HG03097 (cell line): Measurements from ENCODE around the gene ETV3L.
A peak's percentile ranks its signal among the peaks of the same experiment; 100 is the strongest.

ENCODE experiments used
- ATAC-seq: cut with Tn5 transposase; IDR thresholded peaks from one replicate; pipeline ENCODE4 v1.9.1; 2021; ENCODE audit not compliant: unreplicated experiment, low FRiP score

Gene ETV3L

DNA sequence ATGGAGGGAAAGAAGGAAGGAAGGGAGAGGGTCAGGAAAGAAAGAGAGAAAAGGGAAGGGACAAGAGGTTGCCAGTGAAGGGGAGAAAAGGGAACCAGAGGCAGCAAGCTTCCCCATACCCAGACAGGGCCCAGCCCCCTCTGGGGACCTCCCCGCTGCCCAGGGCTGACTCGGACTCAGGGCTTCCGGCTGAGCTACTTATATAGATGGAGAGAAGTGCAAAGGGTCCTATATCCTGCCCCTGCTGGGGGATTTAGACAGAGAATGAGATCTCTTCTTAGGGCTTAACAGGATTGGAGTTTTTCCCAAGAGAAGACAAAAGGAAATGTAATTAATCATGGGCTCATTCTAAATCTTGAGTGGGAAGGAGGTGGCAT is at the start of gene ETV3L:
Gene ETV3L, minus strand, starts transcription at position 176 of the 377 bp plus-strand sequence. CDS start 285 bp downstream, outside the sequence.
- no peak for ATAC-seq

- no peak for ATAC-seq
Observed at GRCh38 chr1:157147906-157148700, 48.5 kb upstream of the ETV3L start.

DNA sequence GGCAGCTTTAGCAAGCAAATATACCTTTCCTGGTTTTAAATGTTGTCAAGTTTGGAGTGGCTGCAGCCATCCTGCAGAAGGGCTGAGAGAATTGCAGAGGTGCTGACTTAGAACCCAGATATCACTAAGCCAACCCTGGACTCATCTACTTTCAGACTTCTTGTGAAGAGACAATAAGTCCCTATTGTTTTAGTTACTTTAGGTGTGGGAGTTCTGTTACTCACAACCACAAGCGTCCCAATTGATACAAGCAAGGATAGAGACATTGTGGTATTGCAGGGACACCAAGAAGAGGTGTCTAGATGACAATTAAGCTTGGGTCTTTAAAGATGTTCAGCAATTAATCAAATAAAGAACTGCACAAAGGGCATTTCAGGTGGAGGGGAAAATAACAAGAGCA is 47.4 kb upstream of the ETV3L start:
- ATAC-seq: no peak

DNA sequence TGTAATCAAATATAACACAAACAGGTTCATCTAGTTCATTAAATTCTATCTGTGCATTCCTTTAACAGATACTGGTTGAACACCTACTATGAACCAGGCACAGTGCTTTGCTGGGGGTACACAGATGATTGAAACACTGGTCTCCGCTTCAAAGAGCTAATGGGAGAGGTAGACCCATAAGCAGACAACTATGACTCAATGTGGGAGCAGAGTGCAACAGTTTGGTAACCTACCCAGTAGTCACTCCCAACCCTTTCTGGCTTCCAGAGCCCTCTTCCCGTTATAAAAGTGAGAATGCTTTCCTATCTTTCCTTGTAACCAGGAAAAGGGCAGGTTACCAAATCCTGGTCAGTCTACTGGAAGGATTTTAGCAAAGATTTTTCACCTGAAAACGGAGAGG is 46.6 kb upstream of the ETV3L start:
- no peak for ATAC-seq

DNA sequence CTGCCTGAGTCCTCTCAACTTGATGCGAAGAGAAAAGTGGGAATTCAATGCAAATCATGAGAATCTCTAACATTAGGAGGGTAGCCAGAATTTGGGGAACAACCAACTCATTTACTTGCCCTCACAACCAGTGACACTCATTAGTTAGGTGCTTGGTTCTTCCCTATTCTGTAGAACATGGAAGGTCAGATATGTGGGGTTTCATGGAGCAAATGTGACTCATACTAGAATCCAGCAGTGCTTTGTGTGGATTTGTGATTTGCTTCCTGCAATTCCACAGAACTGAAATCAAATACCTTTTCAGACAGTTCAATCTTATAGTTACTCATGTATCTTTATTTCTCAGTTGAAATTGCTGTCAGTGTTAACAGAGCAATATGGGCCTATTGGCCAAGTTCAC is 45.5 kb upstream of the ETV3L start:
- no peak for ATAC-seq

DNA sequence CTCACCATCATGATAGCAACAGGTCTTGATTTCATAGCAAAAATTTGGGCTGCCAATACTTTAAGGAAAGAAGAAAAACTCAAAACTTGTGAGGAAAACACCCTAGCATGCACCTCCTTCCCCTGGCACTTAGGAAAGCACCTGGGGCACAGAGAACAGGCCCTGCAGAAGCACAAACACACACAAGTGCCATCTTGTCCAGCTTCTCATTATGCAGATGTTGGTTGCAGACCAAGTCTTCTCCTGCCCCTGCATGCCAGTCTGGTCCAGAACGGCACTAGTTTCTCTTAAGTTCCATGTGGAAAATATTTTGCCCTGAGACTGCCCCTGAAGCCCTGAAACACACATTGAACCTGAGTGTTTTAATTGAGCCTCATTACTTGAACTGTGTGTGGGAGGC is 44.9 kb upstream of the ETV3L start:
- no peak for ATAC-seq

GRCh38 chr1:157142765-157143423 is 43.3 kb upstream of the ETV3L start:
- ATAC-seq: no peak

GRCh38 chr1:157142201-157142600 is 42.6 kb upstream of the ETV3L start:
- ATAC-seq: no peak

- no peak for ATAC-seq
Observed at GRCh38 chr1:157141212-157141855, 41.7 kb upstream of the ETV3L start.

DNA sequence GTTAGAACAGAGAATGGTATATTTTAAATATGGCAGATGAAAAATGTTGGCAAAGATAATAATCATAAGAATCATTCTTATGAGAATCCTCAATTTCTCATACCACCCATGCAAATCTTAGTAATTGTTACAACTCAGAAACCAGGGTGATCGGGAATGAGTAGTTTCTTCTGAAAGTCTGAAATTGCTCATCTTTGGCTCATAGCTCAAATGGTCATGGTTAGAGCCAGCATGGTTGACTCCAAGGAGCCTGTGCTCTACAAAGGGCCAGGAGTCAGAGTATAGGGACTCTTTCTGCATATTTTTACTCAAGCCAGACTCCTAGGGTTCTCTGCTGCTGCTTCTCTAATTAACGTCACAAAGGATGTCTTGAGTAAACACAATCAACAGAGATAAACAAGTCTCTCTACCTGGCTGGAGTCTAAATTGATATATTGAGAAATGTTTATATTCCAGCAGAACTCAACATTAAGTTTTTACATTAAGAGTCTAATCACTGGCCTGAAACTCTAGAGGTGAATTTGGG is 40.5 kb upstream of the ETV3L start:
- ATAC-seq: no peak

- ATAC-seq: no peak
Observed at GRCh38 chr1:157139052-157139715, 39.6 kb upstream of the ETV3L start.

- ATAC-seq: peak; percentile 82
Observed at GRCh38 chr1:157138220-157139051, 38.8 kb upstream of the ETV3L start, which contains the start of gene ETV3. ETV3 (minus strand) TSS chr1:157138395; CDS start chr1:157136352, 2,043 bp downstream.

DNA sequence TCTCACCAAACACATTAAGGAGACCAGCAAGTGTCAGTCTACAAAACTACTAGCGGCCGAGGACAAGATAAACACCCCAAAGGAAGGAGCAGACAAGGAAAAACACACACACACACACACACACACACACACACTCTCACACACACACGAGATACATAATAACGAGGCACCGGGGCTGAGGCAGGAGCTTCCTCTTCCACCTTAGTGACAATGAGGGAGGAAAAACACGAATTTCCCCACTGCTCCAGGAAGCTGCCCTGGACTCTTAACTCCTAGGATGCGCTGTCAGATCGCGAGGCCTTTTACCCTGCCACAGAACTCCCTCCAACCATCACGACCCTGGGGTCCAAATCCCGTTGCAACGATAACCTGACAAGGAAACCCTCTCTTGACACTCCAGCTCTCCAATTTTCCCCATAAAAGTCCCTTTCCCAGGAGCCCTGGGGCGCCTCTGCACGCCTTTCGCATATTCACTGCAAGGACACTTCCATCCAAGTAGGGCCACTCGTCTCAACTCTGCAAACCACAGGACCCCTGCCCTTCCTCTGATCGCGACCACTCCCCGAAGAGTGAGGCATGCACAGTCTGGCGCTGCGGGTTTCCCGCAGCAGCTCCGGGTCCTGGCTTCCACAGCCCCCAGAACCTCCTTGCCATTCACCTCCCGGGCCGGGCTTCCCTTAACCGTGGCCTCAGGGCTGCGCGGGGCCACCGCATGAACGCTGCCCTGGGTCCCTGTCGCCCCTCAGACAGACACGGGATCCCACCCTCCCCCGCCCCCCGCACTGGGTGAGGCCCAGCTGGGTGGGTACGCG is 38.0 kb upstream of the ETV3L start:
- ATAC-seq: peak; percentile 5

GRCh38 chr1:157137046-157137407 is 37.4 kb upstream of the ETV3L start:
- no peak for ATAC-seq

DNA sequence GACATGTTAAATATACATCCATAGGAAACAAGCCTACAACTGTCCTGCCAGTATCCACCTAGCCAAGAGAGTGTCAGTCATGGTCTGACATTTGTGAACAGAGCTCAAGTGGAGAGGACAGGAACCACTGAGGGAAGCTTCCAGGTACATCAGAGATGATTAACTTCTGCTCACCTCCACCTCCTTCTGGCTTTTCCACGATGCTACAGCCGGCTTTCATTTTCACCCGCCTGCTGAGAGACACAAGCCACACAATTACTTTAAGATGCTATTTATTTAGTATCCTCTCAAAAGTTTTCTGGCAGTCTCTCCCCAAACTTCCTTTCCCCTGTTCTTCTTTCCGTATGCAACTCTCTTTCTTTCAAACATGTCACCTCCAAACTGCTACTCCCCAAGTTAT is 36.5 kb upstream of the ETV3L start:
- no peak for ATAC-seq

DNA sequence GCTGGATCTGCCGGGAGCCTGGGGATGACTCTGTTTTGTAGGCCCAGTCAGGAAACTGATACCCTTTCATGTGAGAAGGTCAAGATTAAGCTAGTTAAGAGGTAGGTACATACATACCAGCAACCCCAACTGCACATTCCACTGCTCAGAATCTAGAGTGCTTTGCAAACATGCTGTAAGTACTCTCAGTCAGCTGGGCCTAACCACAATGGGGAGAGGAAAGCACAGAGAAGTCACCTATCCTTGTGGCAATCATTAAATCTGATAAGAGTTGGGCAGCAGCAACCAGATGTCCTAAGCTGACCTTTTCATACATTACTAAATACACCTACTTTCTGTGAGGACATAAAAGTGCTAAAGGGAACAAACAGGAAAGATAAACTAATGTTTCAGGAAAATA is 36.0 kb upstream of the ETV3L start:
- no peak for ATAC-seq

- no peak for ATAC-seq
Observed at GRCh38 chr1:157135070-157135469, 35.5 kb upstream of the ETV3L start.

GRCh38 chr1:157134442-157134841 is 34.8 kb upstream of the ETV3L start:
- ATAC-seq: no peak

DNA sequence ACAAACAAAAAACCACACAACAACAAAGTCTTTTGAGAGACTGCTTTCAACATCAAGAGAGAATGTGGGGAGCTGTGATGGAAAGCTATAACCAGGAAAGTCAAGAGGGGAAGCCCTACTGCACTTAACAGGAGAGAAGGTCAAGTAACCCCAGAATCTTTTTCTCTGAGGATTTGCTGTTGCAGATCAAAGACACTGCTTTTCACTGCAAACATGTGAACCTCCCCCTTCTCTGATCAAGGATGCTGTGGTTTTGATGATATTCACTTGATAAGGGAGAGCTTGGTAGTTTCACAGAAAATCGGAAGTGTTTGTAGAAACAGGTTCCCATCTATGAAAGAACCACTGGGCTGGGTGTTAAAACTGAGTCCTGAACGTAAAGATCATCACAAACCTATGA is 33.8 kb upstream of the ETV3L start:
- no peak for ATAC-seq
